ENCODE data around the gene SERINC5. TPM values are rescaled to one million over a fixed set of nuclear protein-coding genes. Genes with fewer than 3 reads are reported as not detected.

Gene SERINC5
- total RNA-seq, 4 donors from 2014 or later, result 9.5 to 54.5 (median 22.4) TPM

- TF ChIP-seq POLR2A (IDR thresholded peaks at IDR 0.05) (no peak), CTCF (IDR thresholded peaks at IDR 0.05) (no peak)
- Histone ChIP-seq H3K4me3 (no peak overlapping the region), H3K4me1 (no peaks in the 10 kb centered on the region), H3K27me3 (no peaks in the 10 kb centered on the region), H3K27ac (no peak overlapping the region), H3K9me3 (no peaks in the 10 kb centered on the region), H3K36me3 (no peaks in the 10 kb centered on the region)
- intact Hi-C loops (cut with DNase I; ENCODE audit: low total_unique reads), result no loop called here
- DNase-seq, result no peak
Measured at GRCh38 chr5:80067016-80067415, 188.8 kb downstream of the SERINC5 start.

GRCh38 chr5:80064124-80064523 lies 191.7 kb downstream of the SERINC5 start:
- Histone ChIP-seq H3K4me1 (no peaks in the 10 kb centered on the region), H3K27me3 (no peaks in the 10 kb centered on the region), H3K27ac (no peak overlapping the region), H3K4me3 (no peak overlapping the region), H3K36me3 (no peaks in the 10 kb centered on the region), H3K9me3 (no peaks in the 10 kb centered on the region)
- intact Hi-C loops (cut with DNase I; ENCODE audit: low total_unique reads), result no loop called here
- no peak for TF ChIP-seq CTCF (IDR thresholded peaks at IDR 0.05)
- DNase-seq, result no peak

Other genes with a start within 250 kb of the SERINC5 start
- 10 to 100 TPM in 1 of 4 donors, 1 to 10 TPM in 3; 4.7 to 40.4 (median 6.0) TPM for gene THBS4, start 220.7 kb downstream of the SERINC5 start, total RNA-seq
- not detected for gene SPZ1, start 64.0 kb upstream of the SERINC5 start, total RNA-seq
- 100 to 1,000 TPM in 1 of 4 donors, 10 to 100 TPM in 3; 13.3 to 119 (median 64.8) TPM for gene ZFYVE16, start 152.0 kb upstream of the SERINC5 start, total RNA-seq
- gene FAM151B, start 232.1 kb upstream of the SERINC5 start, total RNA-seq, result 10 to 100 TPM in 1 of 4 donors, 1 to 10 TPM in 2, under 1 TPM in 1; 0.26 to 17.6 (median 3.8) TPM